CD4-positive, alpha-beta T cell (primary cell): ENCODE measurements around the gene COL5A1. TPM values are rescaled to one million over a fixed set of nuclear protein-coding genes. Genes with fewer than 3 reads are reported as not detected.

Source experiments
- ATAC-seq: fragments of 200-7000 bp; cut with Tn5 transposase; one replicate; pipeline ENCODE4 v1.10.0; 2022; ENCODE audit warnings: mild to moderate bottlenecking; ENCODE audit not compliant: poor library complexity
- CTCF ChIA-PET: fragments of 350-600 bp; sonication (Branson Sonifier 250); formaldehyde crosslinking; loops from one replicate; lab custom pipeline; 2021; ENCODE audit warnings: antibody characterized with exemption, inconsistent platforms; lab: Charles Lee
- POLR2A ChIA-PET: fragments of 350-600 bp; sonication (Branson Sonifier 250); formaldehyde crosslinking; loops from one replicate; lab custom pipeline; 2021; ENCODE audit warnings: antibody characterized with exemption, inconsistent platforms; lab: Charles Lee
- DNase-seq, 14 experiments: peaks; one replicate each; pipeline ENCODE4 v3.0.0-alpha.2; 2013 to 2020; ENCODE audit warnings: mixed read lengths in 2 of 14
- H3K27ac ChIP-seq, 2 donors: one replicate each; pipeline versions ENCODE4 v1.5.1 to v1.7.0; 2013; ENCODE audit warnings: low read length in 2 of 2, low read depth in 1 of 2, mild to moderate bottlenecking in 1 of 2
- H3K27me3 ChIP-seq, 2 experiments: 1 replicate in 1 of 2; 2 replicates in 1 of 2; pipeline versions ENCODE4 v1.6.1 to v1.7.0; 2013; ENCODE audit warnings: low read length in 2 of 2, control low read depth in 1 of 2, mild to moderate bottlenecking in 1 of 2, moderate library complexity in 1 of 2; ENCODE audit not compliant: insufficient read depth in 2 of 2, control insufficient read depth in 1 of 2
- H3K36me3 ChIP-seq: one replicate; pipeline ENCODE4 v1.6.1; 2013; ENCODE audit warnings: low read length, control low read depth; ENCODE audit not compliant: insufficient read depth
- H3K4me1 ChIP-seq: one replicate; pipeline ENCODE4 v1.6.1; 2013; ENCODE audit warnings: low read length, control low read depth; ENCODE audit not compliant: insufficient read depth
- H3K4me3 ChIP-seq: one replicate; pipeline ENCODE4 v1.5.1; 2013; ENCODE audit warnings: mild to moderate bottlenecking, low read length, moderate library complexity
- H3K9me3 ChIP-seq, 2 experiments: 1 replicate in 1 of 2; 2 replicates in 1 of 2; pipeline versions ENCODE4 v1.6.1 to v1.7.0; 2013; ENCODE audit warnings: low read length in 2 of 2, mild to moderate bottlenecking in 2 of 2, control low read depth in 1 of 2, moderate library complexity in 1 of 2; ENCODE audit not compliant: control insufficient read depth in 1 of 2, insufficient read depth in 1 of 2
- H3K27ac Mint-ChIP-seq: one replicate; pipeline ENCODE4 v1.8.0; 2020; ENCODE audit warnings: mixed read lengths
- H3K27me3 Mint-ChIP-seq: one replicate; pipeline ENCODE4 v1.8.0; 2021; ENCODE audit warnings: mixed read lengths
- H3K36me3 Mint-ChIP-seq: one replicate; pipeline ENCODE4 v1.8.0; 2021; ENCODE audit warnings: low read depth, mixed read lengths
- H3K4me1 Mint-ChIP-seq: one replicate; pipeline ENCODE4 v1.8.0; 2021; ENCODE audit warnings: low read depth, mixed read lengths
- H3K4me3 Mint-ChIP-seq: one replicate; pipeline ENCODE4 v1.8.0; 2020; ENCODE audit warnings: mild to moderate bottlenecking, mixed read lengths
- H3K9me3 Mint-ChIP-seq: one replicate; pipeline ENCODE4 v1.8.0; 2020; ENCODE audit warnings: mixed read lengths
- CTCF ChIP-seq: fragments of 200-600 bp; IDR thresholded peaks from one replicate; pipeline ENCODE4 v1.8.0; 2022; ENCODE audit warnings: antibody characterized with exemption, mild to moderate bottlenecking
- intact Hi-C, 2 experiments: fragments of 100-400 bp; cut with DNase I in 1 of 2; cut with micrococcal nuclease in 1 of 2; formaldehyde crosslinking; loops; one replicate each; pipeline versions ENCODE4 v1.15.1 to v1.9.0; 2023 to 2025; cut with DNase I, micrococcal nuclease
- total RNA-seq, 174 experiments: library from RNA in 2 of 174; stranded (reverse) in 2 of 174; gene quantifications; one replicate each; pipeline ENCODE4 v1.2.3 and lab custom pipeline; 2021 to 2026

COL5A1 gene
- total RNA-seq, 2 experiments from 2014 or later = 0.41 to 0.50 TPM

DNA sequence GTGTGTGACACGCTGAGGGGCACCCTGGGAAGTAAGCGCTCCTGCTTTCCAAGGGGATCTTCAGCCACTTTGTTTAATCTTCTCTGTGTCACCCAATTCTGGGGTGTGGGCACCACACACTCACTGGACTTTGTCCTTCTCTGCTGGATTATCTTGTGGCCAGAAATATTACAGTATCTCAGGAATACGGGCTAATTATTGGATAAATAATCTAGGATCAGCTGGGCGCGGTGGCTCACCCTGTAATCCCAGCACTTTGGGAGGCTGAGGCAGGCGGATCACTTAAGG is 50.9 kb downstream of the COL5A1 start:
- H3K9me3 ChIP-seq = no peaks in the 10 kb centered on the region
- no peaks in the 10 kb centered on the region for H3K27me3 Mint-ChIP-seq
- no peaks in the 10 kb centered on the region for H3K9me3 Mint-ChIP-seq
- no peak for DNase-seq
- no peaks in the 10 kb centered on the region for H3K36me3 ChIP-seq
- no peak overlapping the region for H3K27ac Mint-ChIP-seq
- peaks cover 6% of the 10 kb centered on the region for H3K4me1 Mint-ChIP-seq
- ChIA-PET CTCF (no interaction called here), POLR2A (interaction anchor here (1.2 kb wide), 1 partner anchor 1584 kb away, joined by 3 read pairs; no protein-coding TSS in a partner anchor)
- H3K27me3 ChIP-seq = no peaks in the 10 kb centered on the region
- H3K4me1 ChIP-seq = peaks cover 6% of the 10 kb centered on the region
- no peak overlapping the region for H3K4me3 Mint-ChIP-seq
- intact Hi-C loops = no loop called here
- no peak for TF ChIP-seq CTCF
- no peaks in the 10 kb centered on the region for H3K36me3 Mint-ChIP-seq
- ATAC-seq = no peak
- no peak overlapping the region for H3K4me3 ChIP-seq
- no peak overlapping the region for H3K27ac ChIP-seq

- Mint-ChIP-seq H3K27me3 (no peaks in the 10 kb centered on the region), H3K36me3 (no peaks in the 10 kb centered on the region), H3K27ac (no peak overlapping the region), H3K4me3 (no peak overlapping the region), H3K9me3 (no peaks in the 10 kb centered on the region), H3K4me1 (peaks cover 6% of the 10 kb centered on the region)
- peak; percentile 55 for ATAC-seq
- Histone ChIP-seq H3K4me3 (no peak overlapping the region), H3K4me1 (peaks cover 6% of the 10 kb centered on the region), H3K9me3 (no peaks in the 10 kb centered on the region), H3K27me3 (no peaks in the 10 kb centered on the region), H3K27ac (no peak overlapping the region), H3K36me3 (no peaks in the 10 kb centered on the region)
- intact Hi-C loops = no loop called here
- POLR2A ChIA-PET = interaction anchor here (1.2 kb wide), 1 partner anchor 1584 kb away, joined by 3 read pairs; no protein-coding TSS in a partner anchor
- TF ChIP-seq CTCF = no peak
- CTCF ChIA-PET = no interaction called here
- peak in 2 of 14 experiments; percentile 21 to 25 for DNase-seq
These were observed 51.4 kb downstream of the COL5A1 start for GRCh38 chr9:134693011-134693410.

GRCh38 chr9:134693641-134694367 is 52.2 kb downstream of the COL5A1 start:
- no peaks in the 10 kb centered on the region for H3K27me3 ChIP-seq
- CTCF ChIA-PET = no interaction called here
- no peak overlapping the region for H3K4me3 Mint-ChIP-seq
- H3K4me3 ChIP-seq = no peak overlapping the region
- no peaks in the 10 kb centered on the region for H3K36me3 ChIP-seq
- no peaks in the 10 kb centered on the region for H3K9me3 ChIP-seq
- ATAC-seq (no peak), DNase-seq (peak in 1 of 14 experiments; percentile 1)
- H3K36me3 Mint-ChIP-seq = no peaks in the 10 kb centered on the region
- no peaks in the 10 kb centered on the region for H3K9me3 Mint-ChIP-seq
- no peak overlapping the region for H3K27ac Mint-ChIP-seq
- H3K27me3 Mint-ChIP-seq = no peaks in the 10 kb centered on the region
- intact Hi-C loops = no loop called here
- TF ChIP-seq CTCF = no peak
- no peak overlapping the region for H3K27ac ChIP-seq
- POLR2A ChIA-PET = interaction anchor here (1.2 kb wide), 1 partner anchor 1583 kb away, joined by 3 read pairs; no protein-coding TSS in a partner anchor
- H3K4me1 ChIP-seq = peaks cover 6% of the 10 kb centered on the region
- H3K4me1 Mint-ChIP-seq = peaks cover 6% of the 10 kb centered on the region
